Hematopoietic multipotent progenitor cell treated with erythropoietin and hydrocortisone succinate and interleukin-3 and kit ligand, for 6 days (in vitro differentiated cells): Measurements from ENCODE around the gene SH2D4B.
"Not testable (repeated sequence)": the region's sequence is repeated elsewhere in the genome, so short reads cannot be mapped to it uniquely, and the experiment has no call there.

Experiments used
- DNase-seq: peaks from one replicate; pipeline ENCODE4 v3.0.0-alpha.2; 2015

The SH2D4B gene

DNA sequence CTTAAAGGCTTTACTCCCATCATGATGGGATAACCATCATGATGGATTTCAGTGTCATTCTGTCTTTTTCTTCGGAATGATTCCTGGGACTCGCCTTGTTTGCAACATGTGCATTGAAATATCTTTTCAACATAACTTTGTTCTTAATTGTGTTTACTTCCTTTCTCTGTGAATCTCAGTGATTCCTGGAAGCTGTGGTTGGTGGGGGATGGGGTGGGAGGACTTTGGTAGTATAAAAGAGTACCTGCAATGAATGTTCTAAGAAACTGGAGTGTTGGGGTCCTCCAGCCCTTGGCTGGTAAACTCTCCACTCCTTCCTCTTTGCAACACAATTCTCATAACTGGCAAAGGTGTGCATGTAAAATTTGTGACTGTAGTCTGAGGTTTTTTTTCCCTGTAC is 11.5 kb upstream of the SH2D4B start:
- DNase-seq, result no peak

DNA sequence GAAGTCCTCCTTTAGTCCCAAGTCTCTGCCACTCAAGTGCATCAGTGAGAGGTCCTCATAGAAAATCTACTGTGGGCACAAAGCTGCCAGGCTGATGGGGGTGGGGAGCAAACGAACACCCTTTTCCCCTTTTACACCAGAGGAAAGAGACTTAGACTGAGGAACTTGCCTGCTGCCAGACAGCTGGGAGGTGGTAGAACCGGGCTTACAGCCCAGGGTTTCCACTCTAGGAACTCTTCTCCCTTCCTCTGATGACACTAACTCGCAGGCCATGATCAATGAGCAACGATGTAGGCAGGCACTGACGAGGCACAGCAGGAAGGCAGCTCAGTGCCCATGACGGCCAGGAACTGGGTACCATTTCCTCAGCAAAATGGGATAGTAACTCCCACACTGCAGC is 11.0 kb upstream of the SH2D4B start:
- no peak for DNase-seq

DNA sequence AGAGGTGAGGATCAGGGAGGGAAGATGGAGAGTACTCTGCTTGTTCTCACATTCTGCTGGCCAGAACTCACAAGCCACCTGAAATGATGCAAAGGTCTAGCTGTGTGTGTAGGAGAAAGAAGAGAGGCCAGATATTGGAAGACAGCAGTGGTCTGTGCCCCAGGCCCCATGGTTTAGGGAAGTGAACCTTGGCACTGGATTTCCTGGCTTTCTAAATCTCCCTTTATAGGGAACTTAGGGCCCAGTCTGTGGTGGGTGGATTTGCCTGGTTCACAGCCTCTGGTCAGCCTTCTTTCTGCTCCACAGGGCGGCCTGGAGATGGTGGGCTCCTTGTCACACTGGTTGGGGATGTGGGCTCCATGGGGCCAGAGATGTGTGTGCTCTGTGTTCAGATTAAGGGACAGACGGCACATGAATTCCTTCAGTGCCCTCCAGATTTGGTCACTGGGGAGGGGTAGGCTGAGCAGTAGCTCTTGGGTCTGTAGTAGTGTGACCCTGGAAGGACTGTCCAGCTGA is 9.5 kb upstream of the SH2D4B start:
- no peak for DNase-seq

DNA sequence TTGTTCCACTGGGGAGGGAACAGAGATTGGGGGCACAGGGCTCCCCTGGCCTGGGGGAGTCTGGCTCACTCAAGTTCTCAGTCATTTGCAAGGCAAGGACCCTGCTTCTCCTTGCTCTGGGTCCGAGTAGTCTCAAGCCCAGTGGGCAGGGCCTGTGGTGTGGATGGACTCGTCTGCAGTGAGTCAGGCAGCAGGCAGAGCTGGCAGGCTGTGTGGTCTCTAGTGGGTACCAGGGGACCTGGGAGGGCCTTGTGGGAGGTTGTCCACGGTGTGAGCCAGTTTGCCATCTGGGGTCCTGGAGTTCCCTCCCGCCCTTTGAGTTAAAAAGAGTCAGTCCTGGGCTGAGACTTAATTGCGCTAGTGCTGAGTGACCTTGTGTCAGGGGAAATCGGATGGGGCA is 8.8 kb upstream of the SH2D4B start:
- no peak for DNase-seq

DNA sequence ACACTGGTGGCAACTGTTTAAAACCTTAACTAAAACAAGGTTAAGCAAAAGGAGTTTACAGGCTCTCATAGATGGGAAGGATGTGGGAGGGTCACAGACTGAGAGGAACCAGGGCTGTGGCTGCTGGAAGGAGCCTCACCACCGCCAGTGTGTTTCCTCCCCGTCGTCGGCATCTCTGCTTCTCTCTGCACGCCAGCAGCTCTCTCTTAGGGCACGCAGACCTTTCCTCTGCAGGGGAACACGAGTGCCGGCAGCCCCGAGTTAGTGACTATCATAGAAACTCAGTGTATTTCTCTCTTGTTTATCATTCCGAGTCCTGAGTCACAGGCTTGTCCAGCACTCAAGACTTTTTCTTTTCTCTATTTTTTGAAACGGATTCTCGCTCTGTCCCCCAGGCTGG is 8.1 kb upstream of the SH2D4B start:
- DNase-seq, result peak; percentile 34

DNA sequence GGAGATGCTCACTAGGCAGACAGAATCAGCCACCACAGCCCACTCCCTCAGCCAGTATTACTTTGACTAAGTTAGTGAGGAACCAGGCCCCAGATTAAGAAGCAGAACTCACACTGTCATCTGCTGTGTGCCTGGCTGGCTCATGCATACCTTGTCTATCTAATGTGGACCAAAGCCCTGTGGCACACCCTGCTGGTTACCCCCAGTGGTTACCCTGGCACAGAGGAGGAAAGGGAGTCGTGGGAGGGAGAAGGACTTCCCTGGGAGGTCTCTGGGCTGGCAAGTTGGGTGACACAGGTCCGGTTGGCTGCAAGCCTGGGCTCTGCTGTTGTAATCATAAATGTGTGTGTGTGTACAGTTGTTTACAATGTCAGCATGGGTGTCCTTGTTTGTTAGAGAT is 7.5 kb upstream of the SH2D4B start:
- peak; percentile 74 for DNase-seq

DNA sequence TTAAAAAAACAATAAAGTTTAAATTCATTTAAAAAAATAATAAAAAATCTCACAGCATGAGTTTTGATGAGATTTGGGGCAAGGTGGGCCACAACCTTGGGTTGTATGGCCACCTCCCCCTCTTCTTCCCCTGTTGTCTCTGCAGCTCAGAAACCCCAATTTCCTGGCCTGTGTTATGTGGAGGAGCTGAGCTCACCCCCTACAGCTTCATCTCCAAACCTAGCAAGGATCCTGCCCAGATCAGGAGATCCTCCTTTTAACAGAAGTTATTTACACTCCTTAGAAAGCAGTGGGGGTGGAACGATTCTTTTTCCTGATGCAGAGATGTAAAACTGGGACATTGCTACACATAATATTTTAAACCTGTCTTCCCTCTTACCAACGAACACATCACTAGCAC is 6.9 kb upstream of the SH2D4B start:
- no peak for DNase-seq

DNA sequence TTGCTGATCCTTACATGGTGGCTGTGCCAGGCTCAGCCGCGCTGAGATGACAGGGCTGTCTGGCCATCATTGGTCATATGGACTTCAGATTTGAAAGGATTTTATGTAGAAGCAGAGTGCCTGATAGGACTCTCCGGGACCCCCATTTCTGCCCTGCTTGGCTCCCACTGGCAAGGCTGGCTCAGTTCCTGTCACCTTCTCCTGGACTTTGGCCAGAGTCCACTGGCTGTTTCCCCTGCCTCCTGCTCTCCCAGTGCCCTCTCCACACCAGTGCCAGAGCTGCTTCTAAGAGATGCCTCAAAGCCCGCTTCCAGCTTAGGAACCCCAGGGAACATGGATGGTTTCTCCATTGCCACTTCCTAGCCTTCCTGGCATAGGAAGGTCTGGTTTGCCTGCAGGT is 5.1 kb upstream of the SH2D4B start:
- no peak for DNase-seq

DNA sequence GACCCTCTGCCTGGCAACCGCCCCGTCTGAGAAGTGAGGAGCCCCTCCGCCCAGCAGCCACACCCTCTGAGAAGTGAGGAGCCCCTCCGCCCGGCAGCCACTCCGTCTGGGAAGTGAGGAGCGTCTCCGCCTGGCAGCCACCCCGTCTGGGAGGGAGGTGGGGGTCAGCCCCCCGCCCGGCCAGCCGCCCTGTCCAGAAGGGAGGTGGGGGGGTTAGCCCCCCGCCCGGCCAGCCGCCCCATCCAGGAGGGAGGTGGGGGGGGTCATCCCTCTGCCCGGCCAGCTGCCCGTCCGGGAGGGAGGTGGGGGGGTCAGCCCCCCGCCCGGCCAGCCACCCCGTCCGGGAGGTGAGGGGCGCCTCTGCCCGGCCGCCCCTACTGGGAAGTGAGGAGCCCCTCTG is 3.6 kb upstream of the SH2D4B start:
- DNase-seq, result not testable (repeated sequence)

DNA sequence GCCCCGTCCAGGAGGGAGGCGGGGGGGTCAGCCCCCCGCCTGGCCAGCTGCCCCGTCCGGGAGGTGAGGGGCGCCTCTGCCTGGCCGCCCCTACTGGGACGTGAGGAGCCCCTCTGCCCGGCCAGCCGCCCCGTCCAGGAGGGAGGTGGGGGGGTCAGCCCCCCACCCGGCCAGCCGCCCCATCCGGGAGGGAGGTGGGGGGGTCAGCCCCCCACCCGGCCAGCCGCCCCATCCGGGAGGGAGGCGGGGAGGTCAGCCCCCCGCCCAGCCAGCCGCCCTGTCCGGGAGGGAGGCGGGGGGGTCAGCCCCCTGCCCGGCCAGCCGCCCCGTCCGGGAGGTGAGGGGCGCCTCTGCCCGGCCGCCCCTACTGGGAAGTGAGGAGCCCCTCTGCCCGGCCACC is 3.1 kb upstream of the SH2D4B start:
- not testable (repeated sequence) for DNase-seq

DNA sequence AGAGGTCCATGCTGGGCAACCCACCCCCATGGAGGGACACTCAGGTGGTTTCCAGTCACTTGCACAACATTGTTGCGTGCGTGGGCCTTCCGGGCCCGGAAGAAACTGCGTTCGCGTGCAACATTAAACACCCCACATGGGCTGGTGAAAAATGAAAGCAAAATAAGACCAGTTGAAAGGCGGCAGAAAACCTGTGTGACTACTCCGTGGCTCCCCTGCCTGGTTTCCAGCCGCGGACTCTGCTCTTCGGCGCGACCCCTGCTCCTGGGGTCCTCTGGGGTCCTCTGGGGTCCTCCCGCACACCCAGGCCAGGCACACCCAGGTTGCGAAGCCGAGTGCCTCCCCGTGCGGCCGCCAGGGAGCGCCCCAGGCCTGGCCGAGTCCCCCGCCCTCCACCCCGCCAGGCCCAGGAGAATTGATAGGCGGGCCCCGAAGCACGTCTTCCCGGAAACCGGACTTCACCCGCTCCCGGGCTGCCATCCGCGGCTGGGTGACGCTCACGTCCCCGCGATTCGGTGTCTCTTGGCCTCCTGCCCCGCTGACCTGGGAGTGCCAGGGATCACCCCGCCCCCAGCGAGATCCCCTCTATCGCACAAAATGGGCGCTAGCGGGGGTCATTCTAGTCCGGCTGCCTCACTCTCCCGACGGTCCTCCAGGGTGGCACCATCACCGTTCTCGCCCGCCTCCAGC is 1.9 kb upstream of the SH2D4B start:
- DNase-seq, result peak; percentile 85

DNA sequence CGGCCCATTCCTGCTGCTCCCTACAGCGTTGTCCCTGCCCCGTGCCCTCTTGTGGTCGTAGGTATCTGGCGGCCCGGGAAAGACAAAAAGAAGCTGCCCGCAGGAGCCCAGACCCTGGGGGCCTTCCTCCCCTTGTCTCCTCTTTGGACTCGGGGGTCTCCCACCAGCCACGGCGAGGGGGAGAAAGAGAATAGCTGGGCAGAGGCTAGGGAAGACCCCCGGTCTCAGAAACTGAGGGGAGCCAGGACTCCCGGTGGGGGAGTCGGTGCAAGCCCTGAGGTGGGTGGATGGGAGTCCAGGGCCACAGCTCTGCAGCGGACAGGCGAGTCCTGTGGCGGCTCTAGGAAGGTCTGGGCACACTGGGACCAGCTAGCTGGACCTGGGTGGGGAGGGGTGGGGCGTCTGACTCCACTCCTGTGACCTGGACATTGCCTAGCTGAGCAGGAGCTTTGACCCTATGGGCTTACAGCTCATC is 1.3 kb upstream of the SH2D4B start:
- no peak for DNase-seq

DNA sequence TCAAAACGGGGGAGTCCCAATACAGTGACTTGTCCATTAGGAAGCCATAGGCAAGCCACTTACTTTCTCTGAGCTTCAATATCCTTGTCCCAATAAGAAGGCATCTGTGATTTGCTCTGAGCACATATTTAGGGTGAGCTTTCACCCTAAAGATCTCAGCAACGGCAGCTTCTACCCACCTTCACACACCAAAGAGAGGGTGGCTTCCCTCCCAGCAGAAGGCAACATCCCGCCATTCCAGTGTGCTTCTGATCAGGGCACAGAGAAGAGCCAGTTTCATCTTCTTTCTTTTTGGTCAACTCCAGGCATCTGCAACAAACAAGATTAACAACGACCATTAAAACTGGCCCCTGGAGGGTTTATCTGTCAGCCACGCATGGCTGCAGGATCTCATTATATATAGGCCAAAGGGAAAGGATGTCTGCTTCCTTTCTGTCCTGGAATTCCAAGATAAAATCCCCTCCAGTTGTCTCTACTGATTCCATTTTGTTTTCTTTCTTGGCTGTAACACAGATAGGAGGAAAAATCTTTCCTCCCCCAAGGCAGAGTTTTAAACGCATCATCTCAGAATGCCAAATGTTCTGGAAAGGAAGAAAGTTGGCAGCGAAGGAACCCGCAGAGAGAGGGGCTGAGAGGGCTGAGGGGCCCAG is 491 bp upstream of the SH2D4B start:
- DNase-seq, result no peak

DNA sequence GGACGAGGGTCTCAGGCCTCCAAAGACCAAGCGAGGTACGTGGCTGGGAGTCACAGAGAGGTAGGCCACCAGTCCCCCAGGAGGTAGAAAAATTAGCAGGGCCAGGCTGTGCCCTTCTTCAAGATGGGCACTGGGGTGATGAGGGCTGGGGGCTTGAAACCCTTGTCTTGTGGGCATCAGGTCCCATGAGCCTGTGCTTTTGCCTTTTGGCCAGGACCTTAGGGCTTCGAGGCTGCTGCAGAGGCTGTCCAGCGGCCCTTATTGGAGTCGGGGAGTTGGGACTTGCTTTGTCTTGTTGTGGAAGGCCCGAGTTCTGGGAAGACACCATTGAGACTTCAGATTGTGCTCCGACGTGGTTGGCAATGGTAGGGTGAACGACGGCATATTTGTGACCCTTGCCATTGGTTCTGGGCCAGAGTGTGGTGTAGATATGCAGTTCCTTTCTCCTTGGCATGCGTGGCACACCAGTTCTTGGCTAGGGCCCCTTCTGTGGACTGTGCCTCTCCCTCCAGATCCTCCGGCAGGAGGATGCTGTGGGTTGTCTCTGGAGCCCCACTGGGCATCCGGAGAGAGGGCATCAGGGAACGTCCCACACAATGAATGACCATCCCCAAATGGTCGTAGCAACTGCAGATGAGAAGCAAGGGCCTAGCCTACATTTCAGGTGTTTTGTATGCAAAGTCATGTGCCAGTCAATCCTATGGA is 931 bp downstream of the SH2D4B start:
- no peak for DNase-seq

DNA sequence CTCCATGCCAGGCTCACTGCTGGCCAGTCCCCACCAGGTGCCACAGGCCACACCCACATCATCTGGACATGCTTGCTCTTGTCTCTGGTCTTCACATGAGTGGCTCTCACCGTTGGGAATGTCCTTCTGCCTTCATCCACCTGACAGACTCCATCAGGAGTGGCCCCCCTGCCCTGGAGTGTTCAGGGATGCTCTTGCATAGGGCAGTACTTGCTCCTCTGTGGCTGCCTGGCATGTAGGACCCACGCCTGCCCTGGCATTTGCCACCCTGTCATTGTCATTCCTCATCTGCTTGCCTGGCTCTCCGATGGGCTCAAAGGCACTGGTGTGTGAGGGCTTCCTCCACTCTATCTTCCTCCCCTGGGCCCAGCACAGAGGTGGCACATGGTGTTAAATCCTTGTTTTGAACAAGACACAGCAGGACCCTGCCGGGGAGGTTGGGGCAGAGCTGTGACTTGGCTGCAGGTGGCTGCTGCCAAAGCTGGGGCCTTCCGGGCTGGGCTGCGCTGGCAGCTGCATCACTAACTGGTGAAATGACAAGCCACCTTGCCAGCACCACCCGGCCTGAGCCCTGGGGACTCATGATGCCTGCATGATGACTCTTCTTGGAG is 1.8 kb downstream of the SH2D4B start:
- DNase-seq, result no peak

DNA sequence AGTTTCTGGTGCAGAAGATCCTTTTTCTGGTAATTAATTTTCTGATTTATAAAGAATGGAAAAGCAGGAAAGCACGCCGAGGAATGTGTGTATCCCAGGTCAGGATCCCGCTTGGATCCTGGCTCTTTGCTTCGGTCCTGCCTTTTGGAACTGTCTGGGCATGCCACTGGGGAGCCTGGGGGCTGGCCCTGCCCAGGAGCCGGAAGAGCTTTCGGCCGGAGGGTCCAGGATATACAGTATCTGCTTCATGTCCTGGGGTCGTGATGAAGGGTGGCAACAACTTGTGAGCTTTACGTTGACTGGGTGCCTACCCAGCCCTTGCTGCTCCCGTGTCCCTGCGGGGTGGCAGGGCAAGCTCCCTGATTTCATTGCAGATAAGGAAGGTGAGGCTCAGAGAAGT is 2.4 kb downstream of the SH2D4B start:
- DNase-seq, result no peak

DNA sequence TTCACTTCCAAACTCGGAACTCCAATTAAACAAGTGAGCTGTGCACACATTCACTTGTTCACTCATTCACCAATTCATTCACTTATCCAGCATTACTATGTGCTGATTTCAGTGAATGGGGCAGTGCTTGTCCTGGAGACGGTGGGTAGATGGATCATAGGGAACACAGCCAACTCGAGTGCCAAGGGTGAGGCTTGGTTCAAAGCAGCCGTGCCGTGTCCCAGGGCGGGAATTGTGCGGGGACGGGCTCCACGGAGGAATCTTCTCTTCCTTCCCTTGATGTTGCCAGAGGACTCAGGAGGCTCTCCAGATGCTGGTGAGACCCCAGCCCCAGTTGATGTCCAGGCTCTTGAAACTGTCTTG is 2.9 kb downstream of the SH2D4B start:
- DNase-seq, result no peak

DNA sequence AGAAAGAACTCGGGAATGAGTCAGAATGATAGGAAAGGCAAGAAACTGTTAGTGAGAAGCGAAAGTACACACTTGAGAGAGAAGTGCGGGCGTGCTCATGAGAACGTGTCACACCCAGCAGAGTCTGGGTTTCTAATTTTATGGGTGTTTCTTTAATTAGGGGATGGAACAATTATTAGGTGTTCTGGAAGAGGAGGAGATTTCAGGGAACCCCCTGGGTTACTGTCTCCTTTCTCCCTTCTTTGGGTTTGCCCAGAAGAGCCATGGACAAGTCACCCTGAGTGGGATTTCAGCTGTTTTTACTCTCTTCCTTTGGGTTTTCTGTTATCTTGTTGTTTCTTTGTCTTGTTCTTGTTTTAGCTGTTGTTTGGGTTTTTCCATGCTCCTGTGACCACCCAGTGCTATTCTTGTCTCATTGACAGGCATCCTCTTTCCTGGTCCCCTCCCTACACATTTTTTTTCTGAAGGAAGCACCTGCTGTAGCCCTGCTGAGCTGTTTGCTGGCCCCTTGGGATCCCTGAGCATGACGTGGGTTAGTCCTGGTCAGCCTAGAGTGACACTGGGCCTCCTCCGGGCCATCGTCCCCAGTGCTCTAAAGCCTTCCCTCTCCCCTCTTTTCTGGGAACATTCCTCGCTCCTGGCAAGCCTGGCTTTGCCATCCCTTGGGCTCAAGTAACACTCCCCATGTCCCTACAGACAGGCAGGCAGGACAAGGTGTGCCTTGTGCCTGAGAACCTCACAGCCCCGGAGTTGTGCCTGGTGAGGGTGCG is 3.5 kb downstream of the SH2D4B start:
- no peak for DNase-seq

DNA sequence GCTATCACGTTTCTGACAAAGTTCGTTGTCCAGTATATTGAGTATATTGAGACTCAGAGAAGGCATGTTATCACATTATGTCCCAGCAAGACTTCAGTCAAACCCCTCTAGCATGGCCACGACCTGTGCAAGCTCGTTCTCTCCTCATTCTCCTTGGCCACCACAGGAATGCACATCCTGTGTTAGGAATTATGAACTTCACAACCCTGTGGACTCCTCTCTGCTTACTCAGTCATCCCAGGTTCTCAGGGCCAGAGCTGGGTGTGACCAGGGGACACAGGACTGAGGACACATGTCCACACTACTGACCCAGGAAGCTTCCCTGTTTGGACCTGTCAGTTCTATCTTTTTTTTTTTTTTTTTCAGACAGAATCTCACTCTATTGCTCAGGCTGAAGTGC is 4.4 kb downstream of the SH2D4B start:
- DNase-seq, result no peak

DNA sequence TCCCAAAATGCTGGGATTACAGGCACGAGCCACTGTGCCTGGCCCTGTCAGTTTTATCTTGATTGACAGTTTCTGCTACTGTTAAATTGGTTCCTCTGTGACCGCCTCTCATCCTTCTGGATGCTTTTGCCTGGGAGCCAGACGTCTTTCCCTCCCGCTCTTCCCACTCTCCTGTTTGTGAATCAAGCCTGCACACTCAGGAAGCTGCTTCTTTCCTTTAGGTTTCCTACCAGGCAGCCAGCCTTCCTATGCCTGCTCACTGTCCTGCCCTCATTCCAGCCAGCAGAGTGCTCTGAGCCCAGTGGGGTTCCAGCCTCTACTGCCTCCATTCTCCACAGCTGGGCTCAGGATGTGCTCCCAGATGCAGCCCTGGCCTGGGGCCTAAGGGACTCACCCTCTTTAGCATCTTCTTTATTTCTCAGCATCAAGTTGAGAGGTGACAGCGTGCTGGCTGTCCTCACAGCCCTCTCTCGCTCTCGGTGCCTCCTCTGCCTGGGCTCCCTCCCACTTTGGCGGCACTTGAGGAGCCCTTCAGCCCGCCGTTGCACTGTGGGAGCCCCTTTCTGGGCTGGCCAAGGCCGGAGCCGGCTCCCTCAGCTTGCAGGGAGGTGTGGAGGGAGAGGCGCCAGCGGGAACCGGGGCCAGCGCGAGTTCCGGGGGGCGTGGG is 5.1 kb downstream of the SH2D4B start:
- no peak for DNase-seq

DNA sequence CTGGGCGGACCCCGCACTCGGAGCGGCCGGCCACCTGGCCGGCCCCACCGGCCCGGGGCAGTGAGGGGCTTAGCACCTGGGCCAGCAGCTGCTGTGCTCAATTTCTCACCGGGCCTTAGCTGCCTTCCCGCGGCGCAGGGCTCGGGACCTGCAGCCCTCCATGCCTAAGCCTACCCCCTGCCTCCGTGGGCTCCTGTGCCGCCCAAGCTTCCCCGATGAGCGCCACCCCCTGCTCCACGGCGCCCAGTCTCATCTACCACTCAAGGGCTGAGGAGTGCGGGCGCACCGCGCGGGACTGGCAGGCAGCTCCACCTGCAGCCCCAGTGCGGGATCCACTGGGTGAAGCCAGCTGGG is 5.6 kb downstream of the SH2D4B start:
- not testable (repeated sequence) for DNase-seq

DNA sequence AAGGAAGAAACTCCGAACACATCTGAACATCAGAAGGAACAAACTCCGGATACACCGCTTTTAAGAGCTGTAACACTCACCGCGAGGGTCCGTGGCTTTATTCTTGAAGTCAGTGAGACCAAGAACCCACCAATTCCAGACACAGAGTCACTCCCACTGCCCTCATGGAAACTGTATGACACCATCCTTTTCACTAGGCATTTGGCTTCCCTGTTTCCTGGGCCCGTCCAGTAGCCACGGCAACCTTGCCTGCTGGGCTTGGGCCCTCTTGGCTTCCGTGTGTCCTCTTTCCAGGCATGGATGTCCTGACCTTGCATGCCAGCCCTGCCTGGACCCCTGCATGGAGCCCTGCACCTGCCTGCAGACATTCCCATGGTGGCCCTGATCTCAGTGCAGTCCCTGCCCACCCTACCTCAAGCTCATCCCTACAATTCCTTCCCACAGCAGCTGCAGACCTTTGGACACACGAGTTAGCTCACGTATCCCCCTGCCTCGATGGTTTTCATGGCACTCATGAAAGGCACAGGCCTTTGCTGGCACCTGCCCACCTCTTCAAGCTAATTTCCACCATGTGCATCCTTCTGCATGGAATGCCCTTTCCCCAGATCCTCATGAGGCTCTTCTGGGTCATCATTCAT is 6.7 kb downstream of the SH2D4B start:
- no peak for DNase-seq
